GM12878 (cell line): Measurements from ENCODE around the gene NUP210L. TPM values are rescaled to one million over a fixed set of nuclear protein-coding genes. Genes with fewer than 3 reads are reported as not detected.
A peak's percentile ranks its signal among the peaks of the same experiment; 100 is the strongest.

ENCODE experiments used
- CBFB ChIP-seq: IDR thresholded peaks from 2 replicates; pipeline ENCODE4 v1.6.1; 2016; ENCODE audit warnings: antibody characterized with exemption, low read depth
- EGR1 ChIP-seq, 2 experiments: IDR thresholded peaks; 1 replicate in 1 of 2; 2 replicates in 1 of 2; pipeline ENCODE4 v1.6.1; 2011 to 2012; ENCODE audit warnings: low read depth in 2 of 2, low read length in 2 of 2, borderline replicate concordance in 1 of 2, mild to moderate bottlenecking in 1 of 2, moderate library complexity in 1 of 2
- IKZF2 ChIP-seq, 2 experiments: fragments of 450-650 bp; IDR thresholded peaks; 2 replicates each; pipeline ENCODE4 v1.6.1; 2017; ENCODE audit warnings: mild to moderate bottlenecking in 2 of 2, moderate library complexity in 2 of 2
- KDM1A ChIP-seq: fragments of 200-600 bp; sonication (generic); IDR thresholded peaks from 2 replicates; pipeline ENCODE4 v1.6.1; 2016; ENCODE audit warnings: borderline replicate concordance
- KLF5 ChIP-seq: fragments of 450-650 bp; IDR thresholded peaks from 2 replicates; pipeline ENCODE4 v1.6.1; 2014; ENCODE audit warnings: mild to moderate bottlenecking; ENCODE audit not compliant: partially characterized antibody
- MTA2 ChIP-seq: fragments of 450-650 bp; IDR thresholded peaks from 2 replicates; pipeline ENCODE4 v1.6.1; 2016; ENCODE audit warnings: low read depth, mild to moderate bottlenecking, moderate library complexity
- PML ChIP-seq: IDR thresholded peaks from 2 replicates; pipeline ENCODE4 v1.6.1; 2012; ENCODE audit warnings: low read length, inconsistent platforms
- RAD51 ChIP-seq: fragments of 450-650 bp; IDR thresholded peaks from 2 replicates; pipeline ENCODE4 v1.6.1; 2016; ENCODE audit warnings: moderate library complexity, mild to moderate bottlenecking, inconsistent platforms
- RB1 ChIP-seq: fragments of 450-650 bp; formaldehyde crosslinking; IDR thresholded peaks from 2 replicates; pipeline ENCODE4 v1.6.1; 2017; ENCODE audit warnings: mild to moderate bottlenecking, borderline replicate concordance
- SIN3A ChIP-seq: IDR thresholded peaks from 2 replicates; pipeline ENCODE4 v1.6.1; 2012; ENCODE audit warnings: low read depth, low read length, improper control_type of control experiment
- SREBF2 ChIP-seq: IDR thresholded peaks from 2 replicates; pipeline ENCODE4 v1.6.1; 2012; ENCODE audit warnings: mild to moderate bottlenecking, low read length
- SRF ChIP-seq, 2 experiments: IDR thresholded peaks; 2 replicates each; pipeline ENCODE4 v1.6.1; 2011; ENCODE audit warnings: low read depth in 2 of 2, low read length in 2 of 2, mild to moderate bottlenecking in 1 of 2, moderate library complexity in 1 of 2
- STAT3 ChIP-seq: IDR thresholded peaks from 2 replicates; pipeline ENCODE4 v1.6.1; 2011; ENCODE audit warnings: low read depth, low read length, improper control_type of control experiment
- WRNIP1 ChIP-seq: IDR thresholded peaks from 2 replicates; pipeline ENCODE4 v1.6.1; 2011; ENCODE audit warnings: low read depth, low read length, improper control_type of control experiment, borderline replicate concordance
- polyA plus RNA-seq, 11 experiments: library from polyadenylated mRNA; depleted of rRNA in 4 of 11; unstranded in 6 of 11; stranded (reverse) in 5 of 11; fragments of >200 nt; fragmentation: Nextera tagmentation in 4 of 11; fragmentation: Illumina TruSeq in 1 of 11; extraction: Ambion mirVana in 4 of 11; extraction: Trizol in 1 of 11; gene quantifications; 1 replicate in 1 of 11; 2 replicates in 10 of 11; pipeline versions ENCODE4 v1.2.1 to v1.2.3, GENCODE V29; 2011 to 2016; ENCODE audit warnings: inconsistent platforms in 2 of 11, missing spikeins in 2 of 11, low read depth in 1 of 11
- total RNA-seq, 4 experiments: library from RNA; depleted of rRNA in 3 of 4; stranded (reverse); fragments of >200 nt in 3 of 4; fragmentation: Illumina TruSeq in 1 of 4; extraction: Trizol in 1 of 4; gene quantifications; 2 replicates each; pipeline versions ENCODE4 v1.2.1 to v1.2.3, GENCODE V29; 2013 to 2021
- TF ChIP-seq, protein P1 (sequence below): fragments of 450-650 bp; IDR thresholded peaks from 2 replicates; pipeline ENCODE4 v1.6.1; 2018; ENCODE audit warnings: mild to moderate bottlenecking, low read depth, moderate library complexity; ENCODE audit not compliant: partially characterized antibody
- TF ChIP-seq, protein P2 (sequence below): IDR thresholded peaks from 2 replicates; pipeline ENCODE4 v1.6.1; 2011; ENCODE audit warnings: low read depth, mild to moderate bottlenecking, low read length, moderate library complexity, borderline replicate concordance; ENCODE audit errors: extremely low read depth
- TF ChIP-seq, protein P3 (sequence below): fragments of 450-650 bp; formaldehyde crosslinking; IDR thresholded peaks from 2 replicates; pipeline ENCODE4 v1.4.0; 2022; ENCODE audit warnings: mild to moderate bottlenecking, moderate library complexity
- TF ChIP-seq, protein P4 (sequence below): fragments of 450-650 bp; IDR thresholded peaks from 2 replicates; pipeline ENCODE4 v1.6.1; 2017; ENCODE audit warnings: mild to moderate bottlenecking, low read depth, inconsistent platforms; ENCODE audit not compliant: poor library complexity, severe bottlenecking
- TF ChIP-seq, protein P5 (sequence below): IDR thresholded peaks from 2 replicates; pipeline ENCODE4 v1.6.1; 2012; ENCODE audit warnings: low read depth, low read length, improper control_type of control experiment

Gene NUP210L
- total and polyA plus RNA-seq, 10 of the 15 experiments (the other 5 are each of a cell fraction or from before 2014, with no cell fraction given): 0.04 to 0.08 (median 0.07) TPM; not detected in 7

DNA sequence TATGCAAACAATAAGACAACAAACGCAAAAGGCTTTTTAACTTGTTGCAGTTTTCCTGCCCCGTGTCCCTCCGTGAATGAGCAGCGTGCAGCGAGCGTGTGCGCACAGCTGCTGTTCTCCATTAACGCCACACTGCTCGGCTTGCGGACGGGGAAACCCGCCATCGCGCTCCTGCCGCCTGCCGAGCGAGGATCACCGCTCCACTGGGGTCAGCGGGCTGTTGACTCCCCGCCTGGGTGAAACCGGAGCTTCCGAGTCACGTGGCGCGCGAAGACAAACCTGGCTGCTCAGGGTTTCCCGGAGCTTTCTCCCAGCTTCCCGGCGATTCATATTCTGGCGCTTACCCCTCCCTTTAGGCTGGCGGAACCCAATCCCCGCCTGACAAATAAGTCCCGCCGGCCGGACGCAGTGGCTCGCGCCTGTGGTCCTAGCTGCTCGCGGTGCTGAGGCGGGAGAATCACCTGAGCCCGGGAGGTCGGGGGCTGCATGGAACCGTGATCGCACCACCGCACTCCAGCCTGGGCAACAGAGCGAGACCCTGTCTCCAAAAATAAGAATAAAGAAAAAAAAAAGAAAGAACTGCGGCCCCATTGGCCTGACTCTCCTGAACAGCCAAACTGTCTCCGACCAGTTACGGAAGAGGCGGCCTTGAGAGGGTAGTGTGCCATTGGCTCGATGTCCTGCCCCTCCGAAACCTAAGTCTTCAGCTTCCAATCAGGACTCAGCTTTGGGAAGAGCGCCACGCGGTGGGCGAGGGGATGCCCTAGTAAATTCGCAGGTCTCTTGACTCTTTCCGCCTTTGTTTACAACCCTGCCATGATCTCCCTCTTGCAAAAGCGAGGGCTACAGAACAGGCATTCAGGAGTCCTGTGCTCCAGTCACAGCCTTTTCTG, 187.5 kb downstream of the NUP210L start, which contains the start of gene CREB3L4 (continued):
- TF ChIP-seq RB1 (0 out of 2 replicates have a peak, but pooled peaks have one; percentile 57), KDM1A (no peak), EGR1 (IDR thresholded peaks at IDR 0.05; ENCODE audit: borderline replicate concordance in 1 of 2, low read depth in 2 of 2, low read length in 2 of 2) (peak in 1 of 2 experiments; percentile 48; a peak in 1 of 3 replicates), MTA2 (peak; percentile 10), STAT3 (no peak), SIN3A (peak; percentile 87), SREBF2 (no peak; the same call in none of the 2 replicates), WRNIP1 (no peak), PML (no peak), SRF (IDR thresholded peaks at IDR 0.05; ENCODE audit: low read depth in 2 of 2, low read length in 2 of 2) (0 out of 4 replicates have a peak, but pooled peaks of 1 of the 2 experiments have one; percentile 6), RAD51 (peak; percentile 86), IKZF2 (IDR thresholded peaks at IDR 0.05) (peak; percentile 87 to 88), KLF5 (peak; percentile 52), CBFB (peak; percentile 67; the same call in 1 of the 2 replicates)
- TF ChIP-seq, protein P1, sequence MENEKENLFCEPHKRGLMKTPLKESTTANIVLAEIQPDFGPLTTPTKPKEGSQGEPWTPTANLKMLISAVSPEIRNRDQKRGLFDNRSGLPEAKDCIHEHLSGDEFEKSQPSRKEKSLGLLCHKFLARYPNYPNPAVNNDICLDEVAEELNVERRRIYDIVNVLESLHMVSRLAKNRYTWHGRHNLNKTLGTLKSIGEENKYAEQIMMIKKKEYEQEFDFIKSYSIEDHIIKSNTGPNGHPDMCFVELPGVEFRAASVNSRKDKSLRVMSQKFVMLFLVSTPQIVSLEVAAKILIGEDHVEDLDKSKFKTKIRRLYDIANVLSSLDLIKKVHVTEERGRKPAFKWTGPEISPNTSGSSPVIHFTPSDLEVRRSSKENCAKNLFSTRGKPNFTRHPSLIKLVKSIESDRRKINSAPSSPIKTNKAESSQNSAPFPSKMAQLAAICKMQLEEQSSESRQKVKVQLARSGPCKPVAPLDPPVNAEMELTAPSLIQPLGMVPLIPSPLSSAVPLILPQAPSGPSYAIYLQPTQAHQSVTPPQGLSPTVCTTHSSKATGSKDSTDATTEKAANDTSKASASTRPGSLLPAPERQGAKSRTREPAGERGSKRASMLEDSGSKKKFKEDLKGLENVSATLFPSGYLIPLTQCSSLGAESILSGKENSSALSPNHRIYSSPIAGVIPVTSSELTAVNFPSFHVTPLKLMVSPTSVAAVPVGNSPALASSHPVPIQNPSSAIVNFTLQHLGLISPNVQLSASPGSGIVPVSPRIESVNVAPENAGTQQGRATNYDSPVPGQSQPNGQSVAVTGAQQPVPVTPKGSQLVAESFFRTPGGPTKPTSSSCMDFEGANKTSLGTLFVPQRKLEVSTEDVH: peak; percentile 29
- TF ChIP-seq, protein P2, sequence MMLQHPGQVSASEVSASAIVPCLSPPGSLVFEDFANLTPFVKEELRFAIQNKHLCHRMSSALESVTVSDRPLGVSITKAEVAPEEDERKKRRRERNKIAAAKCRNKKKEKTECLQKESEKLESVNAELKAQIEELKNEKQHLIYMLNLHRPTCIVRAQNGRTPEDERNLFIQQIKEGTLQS: peak; percentile 43; the same call in 1 of the 2 replicates
- TF ChIP-seq, protein P3, sequence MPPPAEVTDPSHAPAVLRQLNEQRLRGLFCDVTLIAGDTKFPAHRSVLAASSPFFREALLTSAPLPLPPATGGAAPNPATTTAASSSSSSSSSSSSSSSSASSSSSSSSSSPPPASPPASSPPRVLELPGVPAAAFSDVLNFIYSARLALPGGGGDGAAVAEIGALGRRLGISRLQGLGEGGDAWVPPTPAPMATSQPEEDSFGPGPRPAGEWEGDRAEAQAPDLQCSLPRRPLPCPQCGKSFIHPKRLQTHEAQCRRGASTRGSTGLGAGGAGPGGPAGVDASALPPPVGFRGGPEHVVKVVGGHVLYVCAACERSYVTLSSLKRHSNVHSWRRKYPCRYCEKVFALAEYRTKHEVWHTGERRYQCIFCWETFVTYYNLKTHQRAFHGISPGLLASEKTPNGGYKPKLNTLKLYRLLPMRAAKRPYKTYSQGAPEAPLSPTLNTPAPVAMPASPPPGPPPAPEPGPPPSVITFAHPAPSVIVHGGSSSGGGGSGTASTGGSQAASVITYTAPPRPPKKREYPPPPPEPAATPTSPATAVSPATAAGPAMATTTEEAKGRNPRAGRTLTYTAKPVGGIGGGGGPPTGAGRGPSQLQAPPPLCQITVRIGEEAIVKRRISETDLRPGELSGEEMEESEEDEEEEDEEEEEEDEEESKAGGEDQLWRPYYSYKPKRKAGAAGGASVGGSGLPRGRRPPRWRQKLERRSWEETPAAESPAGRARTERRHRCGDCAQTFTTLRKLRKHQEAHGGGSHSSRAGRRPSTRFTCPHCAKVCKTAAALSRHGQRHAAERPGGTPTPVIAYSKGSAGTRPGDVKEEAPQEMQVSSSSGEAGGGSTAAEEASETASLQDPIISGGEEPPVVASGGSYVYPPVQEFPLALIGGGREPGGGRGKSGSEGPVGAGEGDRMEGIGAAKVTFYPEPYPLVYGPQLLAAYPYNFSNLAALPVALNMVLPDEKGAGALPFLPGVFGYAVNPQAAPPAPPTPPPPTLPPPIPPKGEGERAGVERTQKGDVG (CRISPR knock-in tag): no peak
- TF ChIP-seq, protein P4, sequence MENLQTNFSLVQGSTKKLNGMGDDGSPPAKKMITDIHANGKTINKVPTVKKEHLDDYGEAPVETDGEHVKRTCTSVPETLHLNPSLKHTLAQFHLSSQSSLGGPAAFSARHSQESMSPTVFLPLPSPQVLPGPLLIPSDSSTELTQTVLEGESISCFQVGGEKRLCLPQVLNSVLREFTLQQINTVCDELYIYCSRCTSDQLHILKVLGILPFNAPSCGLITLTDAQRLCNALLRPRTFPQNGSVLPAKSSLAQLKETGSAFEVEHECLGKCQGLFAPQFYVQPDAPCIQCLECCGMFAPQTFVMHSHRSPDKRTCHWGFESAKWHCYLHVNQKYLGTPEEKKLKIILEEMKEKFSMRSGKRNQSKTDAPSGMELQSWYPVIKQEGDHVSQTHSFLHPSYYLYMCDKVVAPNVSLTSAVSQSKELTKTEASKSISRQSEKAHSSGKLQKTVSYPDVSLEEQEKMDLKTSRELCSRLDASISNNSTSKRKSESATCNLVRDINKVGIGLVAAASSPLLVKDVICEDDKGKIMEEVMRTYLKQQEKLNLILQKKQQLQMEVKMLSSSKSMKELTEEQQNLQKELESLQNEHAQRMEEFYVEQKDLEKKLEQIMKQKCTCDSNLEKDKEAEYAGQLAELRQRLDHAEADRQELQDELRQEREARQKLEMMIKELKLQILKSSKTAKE: peak; percentile 65
- TF ChIP-seq, protein P5, sequence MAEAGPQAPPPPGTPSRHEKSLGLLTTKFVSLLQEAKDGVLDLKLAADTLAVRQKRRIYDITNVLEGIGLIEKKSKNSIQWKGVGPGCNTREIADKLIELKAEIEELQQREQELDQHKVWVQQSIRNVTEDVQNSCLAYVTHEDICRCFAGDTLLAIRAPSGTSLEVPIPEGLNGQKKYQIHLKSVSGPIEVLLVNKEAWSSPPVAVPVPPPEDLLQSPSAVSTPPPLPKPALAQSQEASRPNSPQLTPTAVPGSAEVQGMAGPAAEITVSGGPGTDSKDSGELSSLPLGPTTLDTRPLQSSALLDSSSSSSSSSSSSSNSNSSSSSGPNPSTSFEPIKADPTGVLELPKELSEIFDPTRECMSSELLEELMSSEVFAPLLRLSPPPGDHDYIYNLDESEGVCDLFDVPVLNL: peak; percentile 15; the same call in 1 of the 2 replicates
